Uterus (tissue), 4 donors: ENCODE results near the gene NUBP2. TPM values are rescaled to one million over a fixed set of nuclear protein-coding genes. Genes with fewer than 3 reads are reported as not detected.

Source experiments
- DNase-seq, 2 donors: peaks; one replicate each; pipeline ENCODE4 v3.0.0-alpha.2; 2019 to 2020
- H3K27ac ChIP-seq, 2 donors: fragments of 200-600 bp; sonication (generic); 1 replicate in 1 of 2; 2 replicates in 1 of 2; pipeline ENCODE4 v1.5.1; 2016 to 2018
- H3K27me3 ChIP-seq, 2 donors: fragments of 200-600 bp; sonication (generic); one replicate each; pipeline ENCODE4 v1.5.1; 2018 to 2019; ENCODE audit warnings: control low read depth in 1 of 2
- H3K36me3 ChIP-seq, 2 donors: fragments of 200-600 bp; sonication (generic); one replicate each; pipeline ENCODE4 v1.5.1; 2019; ENCODE audit warnings: control low read depth in 1 of 2
- H3K4me1 ChIP-seq, 2 donors: fragments of 200-600 bp; sonication (generic); one replicate each; pipeline ENCODE4 v1.5.1; 2018 to 2019; ENCODE audit warnings: control low read depth in 1 of 2
- H3K4me3 ChIP-seq, 2 donors: fragments of 200-600 bp; sonication (generic); 1 replicate in 1 of 2; 2 replicates in 1 of 2; pipeline ENCODE4 v1.5.1; 2018 to 2019; ENCODE audit warnings: mild to moderate bottlenecking in 1 of 2
- H3K9me3 ChIP-seq, 2 donors: fragments of 200-600 bp; sonication (generic); one replicate each; pipeline ENCODE4 v1.5.1; 2019; ENCODE audit warnings: control low read depth in 1 of 2
- CTCF ChIP-seq, 4 experiments: fragments of 200-600 bp in 2 of 4; fragments of 450-650 bp in 2 of 4; sonication (generic) in 2 of 4; IDR thresholded peaks; one replicate each; pipeline ENCODE4 v1.5.1; 2016 to 2019; ENCODE audit warnings: antibody characterized with exemption in 4 of 4, mild to moderate bottlenecking in 2 of 4, moderate library complexity in 1 of 4
- POLR2A ChIP-seq, 2 donors: fragments of 450-650 bp; IDR thresholded peaks; one replicate each; pipeline ENCODE4 v1.6.1; 2016; ENCODE audit warnings: antibody characterized with exemption in 2 of 2, mild to moderate bottlenecking in 1 of 2, moderate library complexity in 1 of 2
- intact Hi-C: fragments of 100-400 bp; cut with DNase I; formaldehyde crosslinking; loops from one replicate; pipeline ENCODE4 v1.15.1; 2023; ENCODE audit warnings: low total_unique reads
- total RNA-seq, 4 donors: library from RNA; depleted of rRNA in 3 of 4; stranded (reverse); fragments of >200 nt in 3 of 4; gene quantifications; one replicate each; pipeline versions ENCODE4 v1.1.0 to v1.2.4, GENCODE V29; 2014 to 2023
- donor health status: DM: yes; HTN: yes; CAD: no.

The NUBP2 gene
- total RNA-seq, 4 donors from 2014 or later: 40.5 to 54.6 (median 47.2) TPM

GRCh38 chr16:1790611-1791255, 8.0 kb downstream of the NUBP2 start:
- Histone ChIP-seq H3K36me3 (no peaks in the 10 kb centered on the region), H3K27ac (no peak overlapping the region), H3K4me1 (no peaks in the 10 kb centered on the region), H3K27me3 (no peaks in the 10 kb centered on the region), H3K9me3 (no peaks in the 10 kb centered on the region), H3K4me3 (no peak overlapping the region)
- TF ChIP-seq POLR2A (IDR thresholded peaks at IDR 0.05): no peak
- no peak for TF ChIP-seq CTCF (IDR thresholded peaks at IDR 0.05)
- peak in 1 of 2 donors; percentile 15 for DNase-seq
- intact Hi-C loops: no loop called here

GRCh38 chr16:1791256-1791942, 8.6 kb downstream of the NUBP2 start:
- intact Hi-C loops: no loop called here
- DNase-seq: no peak
- no peak overlapping the region for H3K27ac ChIP-seq
- no peak overlapping the region for H3K4me3 ChIP-seq
- TF ChIP-seq POLR2A (IDR thresholded peaks at IDR 0.05): no peak
- no peak for TF ChIP-seq CTCF (IDR thresholded peaks at IDR 0.05)
- H3K4me1 ChIP-seq: no peaks in the 10 kb centered on the region
- H3K27me3 ChIP-seq: no peaks in the 10 kb centered on the region
- H3K36me3 ChIP-seq: no peaks in the 10 kb centered on the region
- H3K9me3 ChIP-seq: no peaks in the 10 kb centered on the region

- DNase-seq: peak in 1 of 2 donors; percentile 13
- Histone ChIP-seq H3K36me3 (no peaks in the 10 kb centered on the region), H3K4me1 (no peaks in the 10 kb centered on the region)
These were observed 9.4 kb downstream of the NUBP2 start for GRCh38 chr16:1791943-1792812.

GRCh38 chr16:1792836-1793577, 10.2 kb downstream of the NUBP2 start:
- no peak overlapping the region for H3K27ac ChIP-seq
- no peak for TF ChIP-seq POLR2A (IDR thresholded peaks at IDR 0.05)
- no peak for TF ChIP-seq CTCF (IDR thresholded peaks at IDR 0.05)
- H3K27me3 ChIP-seq: no peaks in the 10 kb centered on the region
- no peaks in the 10 kb centered on the region for H3K36me3 ChIP-seq
- intact Hi-C loops: no loop called here
- H3K9me3 ChIP-seq: no peaks in the 10 kb centered on the region
- no peaks in the 10 kb centered on the region for H3K4me1 ChIP-seq
- no peak for DNase-seq
- no peak overlapping the region for H3K4me3 ChIP-seq

More at GRCh38 chr16:1791943-1792812, 9.4 kb downstream of the NUBP2 start:
- no peak for TF ChIP-seq POLR2A (IDR thresholded peaks at IDR 0.05)
- TF ChIP-seq CTCF (IDR thresholded peaks at IDR 0.05): no peak
- Histone ChIP-seq H3K27me3 (no peaks in the 10 kb centered on the region), H3K27ac (no peak overlapping the region), H3K9me3 (no peaks in the 10 kb centered on the region), H3K4me3 (no peak overlapping the region)
- intact Hi-C loops: no loop called here
